Measurements from ENCODE around the gene PGGHG.

Gene PGGHG

GRCh38 chr11:288478-289397 lies at the start of gene PGGHG:
TSS of gene PGGHG (plus strand) at chr11:289126. CDS start at chr11:289817, 691 bp downstream.
- in situ Hi-C loops (cut with MboI; ENCODE audit: low sequenced_read_pairs): no loop called here

GRCh38 chr11:240315-240714 lies 48.6 kb upstream of the PGGHG start:
- in situ Hi-C loops (cut with MboI; ENCODE audit: low sequenced_read_pairs): no loop called here

GRCh38 chr11:241634-242033 lies 47.3 kb upstream of the PGGHG start:
- in situ Hi-C loops (cut with MboI; ENCODE audit: low sequenced_read_pairs): no loop called here

- in situ Hi-C loops (cut with MboI; ENCODE audit: low sequenced_read_pairs): no loop called here
Measured at GRCh38 chr11:244376-244775, 44.5 kb upstream of the PGGHG start.

- in situ Hi-C loops (cut with MboI; ENCODE audit: low sequenced_read_pairs): no loop called here
Measured at GRCh38 chr11:249062-249461, 39.9 kb upstream of the PGGHG start.

- in situ Hi-C loops (cut with MboI; ENCODE audit: low sequenced_read_pairs): no loop called here
Measured at GRCh38 chr11:250274-250673, 38.7 kb upstream of the PGGHG start.

GRCh38 chr11:250740-251299 lies 38.1 kb upstream of the PGGHG start:
- in situ Hi-C loops (cut with MboI; ENCODE audit: low sequenced_read_pairs): no loop called here

- in situ Hi-C loops (cut with MboI; ENCODE audit: low sequenced_read_pairs): no loop called here
Measured at GRCh38 chr11:251550-251949, 37.4 kb upstream of the PGGHG start.

GRCh38 chr11:252666-253065 lies 36.3 kb upstream of the PGGHG start:
- in situ Hi-C loops (cut with MboI; ENCODE audit: low sequenced_read_pairs): no loop called here

- in situ Hi-C loops (cut with MboI; ENCODE audit: low sequenced_read_pairs): no loop called here
Measured at GRCh38 chr11:253160-253885, 35.6 kb upstream of the PGGHG start.

- in situ Hi-C loops (cut with MboI; ENCODE audit: low sequenced_read_pairs): no loop called here
Measured at GRCh38 chr11:253886-254270, 35.0 kb upstream of the PGGHG start.

- in situ Hi-C loops (cut with MboI; ENCODE audit: low sequenced_read_pairs): no loop called here
Measured at GRCh38 chr11:255176-255575, 33.8 kb upstream of the PGGHG start.

- in situ Hi-C loops (cut with MboI; ENCODE audit: low sequenced_read_pairs): no loop called here
Measured at GRCh38 chr11:255816-256215, 33.1 kb upstream of the PGGHG start.

- in situ Hi-C loops (cut with MboI; ENCODE audit: low sequenced_read_pairs): no loop called here
Measured at GRCh38 chr11:256952-257737, 31.8 kb upstream of the PGGHG start.

- in situ Hi-C loops (cut with MboI; ENCODE audit: low sequenced_read_pairs): no loop called here
Measured at GRCh38 chr11:257766-258493, 31.0 kb upstream of the PGGHG start.

GRCh38 chr11:259413-259812 lies 29.5 kb upstream of the PGGHG start:
- in situ Hi-C loops (cut with MboI; ENCODE audit: low sequenced_read_pairs): no loop called here

GRCh38 chr11:261624-262023 lies 27.3 kb upstream of the PGGHG start:
- in situ Hi-C loops (cut with MboI; ENCODE audit: low sequenced_read_pairs): no loop called here

GRCh38 chr11:266676-267439 lies 22.1 kb upstream of the PGGHG start:
- in situ Hi-C loops (cut with MboI; ENCODE audit: low sequenced_read_pairs): no loop called here

GRCh38 chr11:267491-267994 lies 21.4 kb upstream of the PGGHG start:
- in situ Hi-C loops (cut with MboI; ENCODE audit: low sequenced_read_pairs): no loop called here

Measured in hTERT RPE-1 (cell line).